Epithelial cell of esophagus (primary cell): ENCODE results near the gene EBF4.

Source experiments
- DNase-seq: peaks from one replicate; pipeline ENCODE4 v3.0.0; 2010; ENCODE audit warnings: low read depth
- H3K4me3 ChIP-seq: 2 replicates; pipeline ENCODE4 v1.5.1; 2011; ENCODE audit warnings: mild to moderate bottlenecking, low read length, control low read depth
- CTCF ChIP-seq: IDR thresholded peaks from 2 replicates; pipeline ENCODE4 v1.5.1; 2011; ENCODE audit warnings: low read depth, mild to moderate bottlenecking, low read length, control low read depth, inconsistent platforms; ENCODE audit not compliant: insufficient read depth; ENCODE audit errors: missing control alignments

Gene EBF4

GRCh38 chr20:2659547-2659946 is 33.0 kb upstream of the EBF4 start:
- H3K4me3 ChIP-seq: no peak overlapping the region
- no peak for TF ChIP-seq CTCF
- DNase-seq: no peak

GRCh38 chr20:2663364-2663886 is 29.2 kb upstream of the EBF4 start:
- TF ChIP-seq CTCF: no peak
- peak overlapping the region; percentile 99 for H3K4me3 ChIP-seq
- no peak for DNase-seq

- peak within 1 kb of the TSS; percentile 99 for H3K4me3 ChIP-seq
- TF ChIP-seq CTCF: no peak
- DNase-seq: peak; percentile 95
Measured at GRCh38 chr20:2663887-2664719, 28.5 kb upstream of the EBF4 start, which contains the start of gene IDH3B. Gene IDH3B (minus strand): TSS chr20:2664216. CDS start chr20:2664188, 28 bp downstream.

- peak; percentile 20 for TF ChIP-seq CTCF
- DNase-seq: no peak
- H3K4me3 ChIP-seq: no peak overlapping the region
Measured at GRCh38 chr20:2671977-2672376, 20.6 kb upstream of the EBF4 start.

GRCh38 chr20:2672446-2672845 is 20.1 kb upstream of the EBF4 start:
- no peak overlapping the region for H3K4me3 ChIP-seq
- DNase-seq: no peak
- no peak for TF ChIP-seq CTCF

GRCh38 chr20:2673453-2673852 is 19.1 kb upstream of the EBF4 start:
- no peak for TF ChIP-seq CTCF
- H3K4me3 ChIP-seq: no peak overlapping the region
- no peak for DNase-seq
